ENCODE data around the gene PEA15. TPM values are rescaled to one million over a fixed set of nuclear protein-coding genes. Genes with fewer than 3 reads are reported as not detected.

The PEA15 gene
- total RNA-seq, 1 donor from 2014 or later = 324 TPM

DNA sequence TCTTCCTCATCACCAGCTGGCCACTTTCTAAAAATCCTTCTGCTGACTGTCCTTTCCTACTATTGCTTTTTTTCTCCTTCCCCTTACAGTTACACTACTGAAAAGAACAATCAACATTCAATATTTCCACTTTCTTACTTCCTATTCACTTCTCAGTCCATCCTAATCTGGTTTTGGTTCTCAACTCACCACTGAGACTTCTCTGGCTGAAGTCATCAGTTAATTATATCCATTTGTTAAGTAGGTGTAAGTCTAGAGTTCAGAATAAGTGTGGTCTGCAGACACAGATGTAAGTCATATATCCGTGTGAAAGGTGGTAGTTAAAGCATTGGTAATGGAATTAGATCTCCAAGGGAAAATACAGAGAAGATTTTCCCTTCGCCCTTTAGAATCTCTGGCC is 21.4 kb downstream of the PEA15 start:
- DNase-seq (ENCODE audit: low spot score) = no peak
- intact Hi-C loops (cut with DNase I) = no loop called here
- no peak for ATAC-seq

GRCh38 chr1:160227034-160227433 is 21.9 kb downstream of the PEA15 start:
- ATAC-seq (no peak), DNase-seq (ENCODE audit: low spot score) (no peak)
- intact Hi-C loops (cut with DNase I) = no loop called here

GRCh38 chr1:160227561-160227960 is 22.4 kb downstream of the PEA15 start:
- intact Hi-C loops (cut with DNase I) = no loop called here
- no peak for DNase-seq (ENCODE audit: low spot score)
- no peak for ATAC-seq

- DNase-seq (ENCODE audit: low spot score) (no peak), ATAC-seq (no peak)
- intact Hi-C loops (cut with DNase I) = no loop called here
Measured at GRCh38 chr1:160228431-160228830, 23.2 kb downstream of the PEA15 start.

DNA sequence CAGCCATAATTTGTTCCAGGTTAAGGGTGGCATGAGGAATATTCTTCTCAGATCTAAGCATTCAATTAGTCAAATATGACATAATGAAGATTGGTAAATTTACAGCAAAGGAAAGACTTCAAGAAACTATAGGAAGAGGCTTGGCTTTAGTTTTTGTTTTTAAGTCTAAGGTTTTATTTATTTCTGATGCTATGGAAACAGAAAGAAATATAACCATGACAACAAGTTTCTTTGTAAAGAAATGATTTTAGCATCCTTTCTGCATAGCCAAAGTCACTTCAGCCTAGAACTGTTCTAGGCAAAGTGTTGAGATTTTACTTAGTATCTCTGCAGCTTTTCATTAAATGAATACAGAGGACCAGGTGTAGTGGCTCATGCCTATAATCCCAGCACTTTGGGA is 27.7 kb downstream of the PEA15 start:
- ATAC-seq (no peak), DNase-seq (ENCODE audit: low spot score) (no peak)
- intact Hi-C loops (cut with DNase I) = no loop called here

DNA sequence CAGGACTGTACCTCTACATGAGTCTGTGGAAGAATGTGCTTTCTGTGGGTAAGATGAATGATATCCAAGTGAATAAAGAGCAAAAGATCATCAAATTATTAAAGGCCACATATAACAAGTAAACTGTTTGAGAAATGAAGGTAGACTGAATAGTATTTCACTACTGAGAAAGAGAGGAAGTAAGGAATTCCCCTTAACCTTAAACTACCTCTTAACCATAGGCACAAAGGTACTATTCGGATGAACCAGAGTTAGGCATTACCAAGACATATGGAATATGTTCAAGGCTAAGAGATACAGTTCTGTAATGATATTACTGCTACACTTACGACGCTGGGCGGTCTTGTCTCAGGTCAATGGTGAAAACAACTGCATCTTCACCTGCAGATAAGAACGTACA is 31.6 kb downstream of the PEA15 start:
- DNase-seq (ENCODE audit: low spot score) (no peak), ATAC-seq (no peak)
- intact Hi-C loops (cut with DNase I) = no loop called here

DNA sequence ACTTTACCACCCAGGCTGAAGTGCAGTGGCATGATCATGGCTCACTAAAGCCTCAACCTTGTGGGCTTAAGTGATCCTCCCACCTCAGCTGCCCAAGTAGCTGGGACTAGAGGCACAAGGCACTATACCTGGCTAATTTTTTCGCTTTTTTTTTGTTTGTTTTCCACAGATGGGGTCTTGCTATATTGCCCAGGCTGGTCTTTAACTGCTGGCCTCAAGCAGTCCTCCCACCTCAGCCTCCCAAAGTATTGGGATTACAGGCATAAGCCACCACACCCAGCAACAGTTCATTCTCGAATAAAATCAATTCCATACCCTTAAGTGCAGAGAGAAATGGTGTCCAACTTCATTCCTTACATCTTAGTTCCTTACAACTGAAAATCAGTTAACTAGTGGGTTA is 32.4 kb downstream of the PEA15 start:
- intact Hi-C loops (cut with DNase I) = no loop called here
- no peak for ATAC-seq
- DNase-seq (ENCODE audit: low spot score) = no peak

GRCh38 chr1:160238408-160238807 is 33.2 kb downstream of the PEA15 start:
- no peak for DNase-seq (ENCODE audit: low spot score)
- intact Hi-C loops (cut with DNase I) = no loop called here
- no peak for ATAC-seq

- intact Hi-C loops (cut with DNase I) = no loop called here
Measured at GRCh38 chr1:160239582-160240299, 34.6 kb downstream of the PEA15 start.

DNA sequence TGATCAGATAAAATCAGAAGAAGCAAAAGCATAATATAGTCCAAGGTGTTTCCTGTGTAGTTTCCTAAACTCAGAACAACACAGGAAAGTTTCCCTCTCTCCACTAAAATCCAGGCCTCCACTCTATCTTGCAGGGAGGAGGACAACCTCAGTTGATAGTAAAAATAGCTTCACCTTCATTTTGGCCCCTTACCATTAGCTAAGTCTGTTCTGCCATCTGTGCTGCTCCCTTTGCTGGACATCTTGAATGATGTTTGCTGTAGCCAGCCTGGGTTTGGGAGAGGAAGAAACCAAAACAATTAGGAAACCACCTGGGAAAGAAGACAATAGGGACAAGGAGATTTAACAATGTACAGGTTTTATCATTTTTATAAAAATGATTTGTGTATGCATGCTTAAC is 38.6 kb downstream of the PEA15 start:
- no peak for ATAC-seq
- intact Hi-C loops (cut with DNase I) = no loop called here
- no peak for DNase-seq (ENCODE audit: low spot score)

More at GRCh38 chr1:160239582-160240299, 34.6 kb downstream of the PEA15 start:
- ATAC-seq (no peak), DNase-seq (ENCODE audit: low spot score) (no peak)

GRCh38 chr1:160244209-160244608 is 39.0 kb downstream of the PEA15 start:
- no peak for DNase-seq (ENCODE audit: low spot score)
- intact Hi-C loops (cut with DNase I) = no loop called here
- no peak for ATAC-seq

DNA sequence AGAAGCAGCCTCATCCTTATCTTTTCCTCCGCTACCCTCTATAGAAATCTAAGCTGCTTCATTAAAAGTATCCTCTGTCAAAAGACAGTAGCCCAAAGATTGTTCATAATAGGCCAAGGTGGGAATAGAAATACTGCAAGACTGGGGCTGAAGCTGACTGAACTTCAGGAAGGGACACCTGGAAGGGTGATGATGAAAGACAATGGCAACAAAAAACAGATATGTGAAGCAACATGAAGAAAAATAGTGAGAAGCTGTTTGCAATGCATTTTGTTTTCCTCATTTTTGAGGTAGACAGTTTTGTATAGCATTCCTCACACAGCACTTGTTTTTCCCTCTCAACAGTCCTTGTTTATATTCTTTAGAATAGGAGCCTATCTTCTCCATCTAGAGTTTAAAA is 40.2 kb downstream of the PEA15 start:
- ATAC-seq (no peak), DNase-seq (ENCODE audit: low spot score) (no peak)
- intact Hi-C loops (cut with DNase I) = no loop called here

- intact Hi-C loops (cut with DNase I) = no loop called here
- DNase-seq (ENCODE audit: low spot score) (no peak), ATAC-seq (no peak)
Measured at GRCh38 chr1:160247053-160247452, 41.9 kb downstream of the PEA15 start.

DNA sequence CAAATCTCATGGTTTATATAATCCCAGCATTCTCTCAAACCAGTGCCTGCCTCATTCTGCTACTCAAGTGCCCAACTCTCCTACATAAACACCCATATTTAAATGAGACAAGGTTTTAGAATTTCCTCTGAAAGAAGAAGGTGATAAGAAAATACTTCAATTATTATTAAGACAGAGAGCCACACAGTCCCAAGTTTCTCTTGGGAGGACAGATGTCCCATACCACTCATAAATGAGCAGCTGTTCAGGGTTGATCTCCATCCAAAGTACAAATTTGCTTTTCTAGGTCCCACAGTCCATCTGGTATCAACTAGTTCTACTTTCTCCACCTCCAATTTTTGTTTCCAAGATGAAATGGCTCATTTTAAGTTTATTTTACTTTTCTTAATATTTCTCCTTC is 45.8 kb downstream of the PEA15 start:
- intact Hi-C loops (cut with DNase I) = loop anchor here (10.0 kb wide), 1 partner anchor 156 kb away; the partner anchor contains the start of gene IGSF8
- ATAC-seq = peak; percentile 79
- no peak for DNase-seq (ENCODE audit: low spot score)

DNA sequence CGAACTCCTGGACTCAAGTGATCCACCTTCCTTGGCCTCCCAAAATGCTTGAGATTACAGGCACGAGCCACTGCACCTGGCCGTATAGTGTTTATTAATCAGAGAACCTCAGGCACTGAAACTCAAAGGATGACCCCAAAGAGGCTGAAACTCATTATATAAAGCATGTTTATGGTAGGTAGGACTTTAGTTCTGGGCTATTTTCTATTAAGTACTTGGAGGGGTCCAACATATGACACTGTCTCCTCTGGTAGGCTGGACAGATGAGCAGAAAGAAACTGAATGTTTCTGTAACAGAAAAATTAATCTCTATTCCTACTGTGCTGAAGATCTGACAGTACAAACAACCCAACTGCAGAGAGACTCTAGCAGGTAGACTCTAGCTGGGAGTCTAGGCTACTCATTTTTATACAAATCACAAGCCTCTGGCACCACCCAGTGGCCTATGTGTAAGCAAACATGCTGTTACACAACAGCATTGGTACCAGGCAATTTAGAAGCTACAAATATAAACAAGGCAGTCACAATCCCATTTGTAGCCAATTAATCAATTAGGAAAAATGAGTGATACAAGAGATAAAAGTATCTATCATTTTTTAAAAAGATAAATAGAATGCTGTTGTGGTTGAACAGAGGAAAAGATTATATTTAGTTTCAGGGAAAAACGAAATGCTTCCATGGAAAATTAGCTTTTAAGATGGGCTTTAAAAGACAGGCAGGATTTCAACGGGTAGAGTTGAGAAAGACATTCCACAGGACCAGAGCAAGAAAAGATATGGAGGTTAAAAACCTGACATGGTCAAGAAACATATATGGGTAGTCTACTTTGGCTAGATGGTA is 46.7 kb downstream of the PEA15 start:
- peak; percentile 83 for DNase-seq (ENCODE audit: low spot score)
- peak; percentile 98 for ATAC-seq
- intact Hi-C loops (cut with DNase I) = loop anchor here (10.0 kb wide), 1 partner anchor 157 kb away; the partner anchor contains the start of gene IGSF8

DNA sequence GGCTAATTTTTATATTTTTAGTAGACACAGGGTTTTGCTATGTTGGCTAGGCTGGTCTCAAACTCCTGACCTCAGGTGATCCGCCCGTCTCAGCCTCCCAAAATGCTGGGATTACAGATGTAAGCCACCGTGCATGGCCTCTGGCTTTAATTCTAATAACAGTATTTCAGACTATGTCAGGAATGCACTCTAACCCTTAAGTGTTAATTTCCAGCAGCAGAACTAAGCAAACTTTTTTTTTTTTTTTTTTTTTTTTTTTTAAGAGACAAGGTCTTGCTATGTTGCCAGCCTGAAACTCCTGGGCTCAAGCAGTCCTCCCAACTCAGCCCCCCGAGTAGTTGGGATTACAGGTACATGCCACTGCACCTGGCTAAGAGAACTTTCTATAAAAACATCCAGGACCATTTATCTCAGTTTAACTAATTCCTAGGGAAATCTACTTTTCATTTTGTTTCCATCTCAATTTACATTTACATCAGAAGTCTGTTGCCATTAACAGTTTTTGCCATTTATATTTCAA is 50.7 kb downstream of the PEA15 start:
- DNase-seq (ENCODE audit: low spot score) (no peak), ATAC-seq (no peak)
- intact Hi-C loops (cut with DNase I) = loop anchor here (10.0 kb wide), 1 partner anchor 161 kb away; the partner anchor contains the start of gene IGSF8

DNA sequence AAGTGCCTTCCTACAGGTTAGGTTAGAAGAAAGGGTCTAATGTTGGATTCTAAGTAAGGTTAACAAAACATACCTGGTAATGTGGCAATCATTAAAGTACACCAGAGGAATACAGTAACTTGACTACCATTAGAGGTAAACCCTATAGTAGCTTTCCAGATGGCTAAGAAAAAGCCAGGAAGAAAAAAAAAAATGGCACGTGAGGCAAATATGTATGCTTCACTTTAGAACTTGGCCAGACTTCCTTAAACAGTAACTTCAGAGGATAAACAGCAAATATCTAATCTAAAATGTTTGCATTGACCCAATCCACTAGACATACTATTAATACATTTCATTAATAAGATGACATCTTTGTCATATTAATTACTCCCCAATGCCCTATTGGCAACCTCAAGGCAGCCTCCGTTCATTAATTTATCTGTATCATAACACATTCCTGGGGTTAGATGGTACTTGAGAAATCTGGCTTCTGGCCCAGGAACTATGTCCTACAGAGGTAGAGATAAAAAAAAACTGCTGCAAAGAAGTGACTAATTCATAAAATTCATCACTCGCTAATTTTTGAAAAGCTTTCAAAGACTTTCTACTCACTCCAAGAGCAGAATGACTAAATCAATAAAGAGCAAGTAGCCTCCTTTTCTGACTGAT is 51.3 kb downstream of the PEA15 start:
- DNase-seq (ENCODE audit: low spot score) = no peak
- no peak for ATAC-seq
- intact Hi-C loops (cut with DNase I) = loop anchor here (10.0 kb wide), 1 partner anchor 162 kb away; the partner anchor contains the start of gene IGSF8

DNA sequence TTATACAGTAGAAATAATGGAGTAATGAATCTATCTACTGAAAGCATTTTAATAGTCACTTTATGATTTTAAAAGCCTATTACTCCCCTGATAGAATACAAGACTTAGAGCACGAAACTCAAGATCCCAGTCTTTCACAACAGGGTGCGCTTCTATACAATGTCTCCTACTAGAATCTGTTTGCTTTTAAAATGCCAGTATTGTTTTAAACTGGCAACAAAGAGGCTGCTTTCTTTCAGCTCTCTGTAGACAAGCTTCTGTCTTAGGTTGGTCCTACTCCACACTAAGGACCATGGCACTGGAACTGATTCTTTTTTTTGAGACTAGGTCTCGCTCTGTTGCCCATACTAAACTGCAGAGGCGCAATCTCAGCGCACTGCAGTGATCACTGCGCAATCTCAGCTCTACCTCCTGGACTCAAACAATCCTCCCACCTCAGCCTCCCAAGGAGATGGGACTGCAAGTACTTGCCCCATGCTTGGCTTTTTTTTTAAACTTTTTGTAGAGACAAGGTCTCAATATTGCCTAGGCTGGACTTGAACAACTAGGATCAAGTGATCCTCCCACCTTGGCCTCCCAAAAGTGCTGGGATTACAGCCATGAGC is 52.3 kb downstream of the PEA15 start:
- DNase-seq (ENCODE audit: low spot score) (no peak), ATAC-seq (no peak)
- intact Hi-C loops (cut with DNase I) = loop anchor here (10.0 kb wide), 1 partner anchor 163 kb away; the partner anchor contains the start of gene IGSF8

Measured in sciatic nerve (tissue), 2 donors.